ENCODE results near the gene FAM131C.

The FAM131C gene

GRCh38 chr1:16119504-16119903 lies 46.1 kb upstream of the FAM131C start:
- H3K4me1 ChIP-seq (ENCODE audit: control extremely low read depth in 1 of 4, control insufficient read depth in 4 of 4, insufficient read depth in 4 of 4, low read length in 3 of 4): peaks cover 0 to 7% (median 0%) of the 10 kb centered on the region in 4 experiments
- H3K4me3 ChIP-seq (ENCODE audit: control insufficient read depth in 1 of 7, extremely low read depth in 1 of 7, insufficient read depth in 4 of 7, low read depth in 2 of 7, low read length in 6 of 7): no peak overlapping the region
- WGBS (ENCODE audit: insufficient coverage): 100% methylated on average over 4 of the region's 6 CpGs
- POLR2A ChIA-PET: no interaction called here
- no peaks in the 10 kb centered on the region for H3K36me3 ChIP-seq (ENCODE audit: control insufficient read depth in 4 of 4, insufficient read depth in 4 of 4, low read length in 3 of 4)
- H3K27me3 ChIP-seq (replicated peaks in 2 of 5; ENCODE audit: control insufficient read depth in 4 of 5, insufficient read depth in 5 of 5, low read length in 4 of 5): no peaks in the 10 kb centered on the region
- CTCF ChIA-PET: interaction anchor here (0.8 to 1.1 kb wide), 3 partner anchors 23 to 41 kb away, joined by 3 read pairs; no protein-coding TSS in a partner anchor
- no peaks in the 10 kb centered on the region for H3K9me3 ChIP-seq (ENCODE audit: control extremely low read depth in 1 of 5, control insufficient read depth in 4 of 5, insufficient read depth in 2 of 5, low read depth in 1 of 5, low read length in 4 of 5)
- H3K27ac ChIP-seq (ENCODE audit: insufficient read depth in 1 of 2, low read depth in 1 of 2, low read length in 2 of 2, poor library complexity in 1 of 2, severe bottlenecking in 2 of 2): no peak overlapping the region
- DNase-seq: no peak

- H3K4me1 ChIP-seq (ENCODE audit: control extremely low read depth in 1 of 4, control insufficient read depth in 4 of 4, insufficient read depth in 4 of 4, low read length in 3 of 4): peaks cover 0 to 7% (median 0%) of the 10 kb centered on the region in 4 experiments
- CTCF ChIA-PET: interaction anchor here (0.8 to 1.4 kb wide), 2 partner anchors 40 to 43 kb away, joined by 3 read pairs; no protein-coding TSS in a partner anchor
- no peaks in the 10 kb centered on the region for H3K9me3 ChIP-seq (ENCODE audit: control extremely low read depth in 1 of 5, control insufficient read depth in 4 of 5, insufficient read depth in 2 of 5, low read depth in 1 of 5, low read length in 4 of 5)
- no peaks in the 10 kb centered on the region for H3K27me3 ChIP-seq (replicated peaks in 2 of 5; ENCODE audit: control insufficient read depth in 4 of 5, insufficient read depth in 5 of 5, low read length in 4 of 5)
- H3K4me3 ChIP-seq (ENCODE audit: control insufficient read depth in 1 of 7, extremely low read depth in 1 of 7, insufficient read depth in 4 of 7, low read depth in 2 of 7, low read length in 6 of 7): no peak overlapping the region
- no peaks in the 10 kb centered on the region for H3K36me3 ChIP-seq (ENCODE audit: control insufficient read depth in 4 of 4, insufficient read depth in 4 of 4, low read length in 3 of 4)
- H3K27ac ChIP-seq (ENCODE audit: insufficient read depth in 1 of 2, low read depth in 1 of 2, low read length in 2 of 2, poor library complexity in 1 of 2, severe bottlenecking in 2 of 2): no peak overlapping the region
- WGBS (ENCODE audit: insufficient coverage): 85% methylated on average over 5 of the region's 9 CpGs
- POLR2A ChIA-PET: interaction anchor here (1.0 kb wide), 1 partner anchor 7 kb away, joined by 4 read pairs; no protein-coding TSS in a partner anchor
- no peak for DNase-seq
These were observed 45.3 kb upstream of the FAM131C start for GRCh38 chr1:16118706-16119105.

- DNase-seq: no peak
- H3K36me3 ChIP-seq (ENCODE audit: control insufficient read depth in 4 of 4, insufficient read depth in 4 of 4, low read length in 3 of 4): no peaks in the 10 kb centered on the region
- H3K9me3 ChIP-seq (ENCODE audit: control extremely low read depth in 1 of 5, control insufficient read depth in 4 of 5, insufficient read depth in 2 of 5, low read depth in 1 of 5, low read length in 4 of 5): no peaks in the 10 kb centered on the region
- POLR2A ChIA-PET: interaction anchor here (0.6 to 1.0 kb wide), 2 partner anchors 8 to 47 kb away, joined by 3 to 4 read pairs; no protein-coding TSS in a partner anchor
- H3K27me3 ChIP-seq (replicated peaks in 2 of 5; ENCODE audit: control insufficient read depth in 4 of 5, insufficient read depth in 5 of 5, low read length in 4 of 5): no peaks in the 10 kb centered on the region
- H3K27ac ChIP-seq (ENCODE audit: insufficient read depth in 1 of 2, low read depth in 1 of 2, low read length in 2 of 2, poor library complexity in 1 of 2, severe bottlenecking in 2 of 2): no peak overlapping the region
- H3K4me1 ChIP-seq (ENCODE audit: control extremely low read depth in 1 of 4, control insufficient read depth in 4 of 4, insufficient read depth in 4 of 4, low read length in 3 of 4): peaks cover 0 to 5% (median 0%) of the 10 kb centered on the region in 4 experiments
- WGBS (ENCODE audit: insufficient coverage): 100% methylated on average over 5 of the region's 8 CpGs
- no peak overlapping the region for H3K4me3 ChIP-seq (ENCODE audit: control insufficient read depth in 1 of 7, extremely low read depth in 1 of 7, insufficient read depth in 4 of 7, low read depth in 2 of 7, low read length in 6 of 7)
- CTCF ChIA-PET: interaction anchor here (0.7 to 1.7 kb wide), 3 partner anchors 11 to 44 kb away, joined by 3 to 5 read pairs (median 3); no protein-coding TSS in a partner anchor
These were observed 44.5 kb upstream of the FAM131C start for GRCh38 chr1:16117936-16118335.

- H3K36me3 ChIP-seq (ENCODE audit: control insufficient read depth in 4 of 4, insufficient read depth in 4 of 4, low read length in 3 of 4): no peaks in the 10 kb centered on the region
- ChIA-PET POLR2A (no interaction called here), CTCF (interaction anchor here (0.7 to 1.7 kb wide), 4 partner anchors 12 to 44 kb away, joined by 3 to 5 read pairs (median 3); no protein-coding TSS in a partner anchor)
- no peaks in the 10 kb centered on the region for H3K27me3 ChIP-seq (replicated peaks in 2 of 5; ENCODE audit: control insufficient read depth in 4 of 5, insufficient read depth in 5 of 5, low read length in 4 of 5)
- WGBS (ENCODE audit: insufficient coverage): 99% methylated on average over 4 of the region's 6 CpGs
- no peak overlapping the region for H3K27ac ChIP-seq (ENCODE audit: insufficient read depth in 1 of 2, low read depth in 1 of 2, low read length in 2 of 2, poor library complexity in 1 of 2, severe bottlenecking in 2 of 2)
- no peak overlapping the region for H3K4me3 ChIP-seq (ENCODE audit: control insufficient read depth in 1 of 7, extremely low read depth in 1 of 7, insufficient read depth in 4 of 7, low read depth in 2 of 7, low read length in 6 of 7)
- no peaks in the 10 kb centered on the region for H3K9me3 ChIP-seq (ENCODE audit: control extremely low read depth in 1 of 5, control insufficient read depth in 4 of 5, insufficient read depth in 2 of 5, low read depth in 1 of 5, low read length in 4 of 5)
- H3K4me1 ChIP-seq (ENCODE audit: control extremely low read depth in 1 of 4, control insufficient read depth in 4 of 4, insufficient read depth in 4 of 4, low read length in 3 of 4): no peaks in the 10 kb centered on the region
- no peak for DNase-seq
These were observed 43.9 kb upstream of the FAM131C start for GRCh38 chr1:16117369-16117768.

GRCh38 chr1:16116625-16117024 lies 43.2 kb upstream of the FAM131C start:
- no peaks in the 10 kb centered on the region for H3K36me3 ChIP-seq (ENCODE audit: control insufficient read depth in 4 of 4, insufficient read depth in 4 of 4, low read length in 3 of 4)
- H3K4me1 ChIP-seq (ENCODE audit: control extremely low read depth in 1 of 4, control insufficient read depth in 4 of 4, insufficient read depth in 4 of 4, low read length in 3 of 4): no peaks in the 10 kb centered on the region
- no peak for DNase-seq
- WGBS (ENCODE audit: insufficient coverage): 91% methylated on average over 5 of the region's 8 CpGs
- no peaks in the 10 kb centered on the region for H3K9me3 ChIP-seq (ENCODE audit: control extremely low read depth in 1 of 5, control insufficient read depth in 4 of 5, insufficient read depth in 2 of 5, low read depth in 1 of 5, low read length in 4 of 5)
- no peak overlapping the region for H3K4me3 ChIP-seq (ENCODE audit: control insufficient read depth in 1 of 7, extremely low read depth in 1 of 7, insufficient read depth in 4 of 7, low read depth in 2 of 7, low read length in 6 of 7)
- POLR2A ChIA-PET: no interaction called here
- CTCF ChIA-PET: interaction anchor here (1.0 to 1.7 kb wide), 2 partner anchors 20 to 34 kb away, joined by 3 read pairs; no protein-coding TSS in a partner anchor
- no peak overlapping the region for H3K27ac ChIP-seq (ENCODE audit: insufficient read depth in 1 of 2, low read depth in 1 of 2, low read length in 2 of 2, poor library complexity in 1 of 2, severe bottlenecking in 2 of 2)
- H3K27me3 ChIP-seq (replicated peaks in 2 of 5; ENCODE audit: control insufficient read depth in 4 of 5, insufficient read depth in 5 of 5, low read length in 4 of 5): no peaks in the 10 kb centered on the region

GRCh38 chr1:16116002-16116401 lies 42.6 kb upstream of the FAM131C start:
- Histone ChIP-seq H3K9me3 (ENCODE audit: control extremely low read depth in 1 of 5, control insufficient read depth in 4 of 5, insufficient read depth in 2 of 5, low read depth in 1 of 5, low read length in 4 of 5) (no peaks in the 10 kb centered on the region), H3K27me3 (replicated peaks in 2 of 5; ENCODE audit: control insufficient read depth in 4 of 5, insufficient read depth in 5 of 5, low read length in 4 of 5) (no peaks in the 10 kb centered on the region), H3K4me1 (ENCODE audit: control extremely low read depth in 1 of 4, control insufficient read depth in 4 of 4, insufficient read depth in 4 of 4, low read length in 3 of 4) (no peaks in the 10 kb centered on the region), H3K4me3 (ENCODE audit: control insufficient read depth in 1 of 7, extremely low read depth in 1 of 7, insufficient read depth in 4 of 7, low read depth in 2 of 7, low read length in 6 of 7) (no peak overlapping the region), H3K36me3 (ENCODE audit: control insufficient read depth in 4 of 4, insufficient read depth in 4 of 4, low read length in 3 of 4) (no peaks in the 10 kb centered on the region), H3K27ac (ENCODE audit: insufficient read depth in 1 of 2, low read depth in 1 of 2, low read length in 2 of 2, poor library complexity in 1 of 2, severe bottlenecking in 2 of 2) (no peak overlapping the region)
- CTCF ChIA-PET: no interaction called here
- DNase-seq: no peak
- 86% methylated on average over 14 of the region's 16 CpGs for WGBS (ENCODE audit: insufficient coverage)
- POLR2A ChIA-PET: no interaction called here

- Histone ChIP-seq H3K27me3 (replicated peaks in 2 of 5; ENCODE audit: control insufficient read depth in 4 of 5, insufficient read depth in 5 of 5, low read length in 4 of 5) (no peaks in the 10 kb centered on the region), H3K4me1 (ENCODE audit: control extremely low read depth in 1 of 4, control insufficient read depth in 4 of 4, insufficient read depth in 4 of 4, low read length in 3 of 4) (no peaks in the 10 kb centered on the region), H3K36me3 (ENCODE audit: control insufficient read depth in 4 of 4, insufficient read depth in 4 of 4, low read length in 3 of 4) (no peaks in the 10 kb centered on the region), H3K27ac (ENCODE audit: insufficient read depth in 1 of 2, low read depth in 1 of 2, low read length in 2 of 2, poor library complexity in 1 of 2, severe bottlenecking in 2 of 2) (no peak overlapping the region), H3K9me3 (ENCODE audit: control extremely low read depth in 1 of 5, control insufficient read depth in 4 of 5, insufficient read depth in 2 of 5, low read depth in 1 of 5, low read length in 4 of 5) (no peaks in the 10 kb centered on the region), H3K4me3 (ENCODE audit: control insufficient read depth in 1 of 7, extremely low read depth in 1 of 7, insufficient read depth in 4 of 7, low read depth in 2 of 7, low read length in 6 of 7) (no peak overlapping the region)
- DNase-seq: no peak
- WGBS (ENCODE audit: insufficient coverage): 80% methylated on average over 3 of the region's 6 CpGs
- ChIA-PET CTCF (no interaction called here), POLR2A (no interaction called here)
These were observed 42.1 kb upstream of the FAM131C start for GRCh38 chr1:16115468-16115983.

All from common myeloid progenitor, CD34-positive (primary cell).